H1 (cell line): ENCODE data around the gene DAGLA.

ENCODE experiments used
- CTCF ChIP-seq, 3 experiments: IDR thresholded peaks; 1 replicate in 2 of 3; 2 replicates in 1 of 3; pipeline versions ENCODE4 v1.5.1 to v1.6.1; 2011; ENCODE audit warnings: low read length in 3 of 3, mild to moderate bottlenecking in 3 of 3, inconsistent platforms in 2 of 3, low read depth in 1 of 3, moderate library complexity in 1 of 3; ENCODE audit not compliant: insufficient read depth in 1 of 3; ENCODE audit errors: control extremely low read depth in 1 of 3
- SP2 ChIP-seq: IDR thresholded peaks from 2 replicates; pipeline ENCODE4 v1.6.1; 2012; ENCODE audit warnings: mild to moderate bottlenecking, low read length, inconsistent platforms
- TEAD4 ChIP-seq: IDR thresholded peaks from 2 replicates; pipeline ENCODE4 v1.6.1; 2012; ENCODE audit warnings: low read depth, low read length, inconsistent platforms, mixed read lengths

DNA sequence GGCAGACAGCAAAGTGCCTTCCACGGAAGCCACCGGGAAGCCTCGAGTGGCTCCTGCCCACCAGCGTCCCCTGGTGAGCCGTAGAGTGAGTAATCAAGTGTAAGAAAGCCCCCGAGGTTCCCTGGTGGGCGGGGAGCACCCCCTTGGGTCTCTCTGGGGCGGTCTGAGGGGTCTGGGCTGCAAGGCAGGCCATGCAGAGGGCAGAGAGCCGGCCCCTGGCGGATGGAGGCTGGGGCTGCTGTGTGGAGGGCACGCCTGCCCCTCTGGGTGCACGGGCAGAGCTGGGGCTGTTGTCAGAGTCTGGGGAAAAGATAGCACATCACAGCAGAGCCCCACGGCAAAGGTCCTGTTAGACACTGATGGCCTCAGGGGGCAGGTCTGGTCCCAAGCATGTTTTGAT, 46.6 kb downstream of the DAGLA start:
- no peak for TF ChIP-seq SP2
- TF ChIP-seq CTCF (IDR thresholded peaks at IDR 0.05; ENCODE audit: control extremely low read depth in 1 of 3, insufficient read depth in 1 of 3, low read depth in 1 of 3, low read length in 3 of 3): no peak
- TF ChIP-seq TEAD4: no peak
